Stimulated activated CD8-positive, alpha-beta memory T cell treated with anti-CD3 and anti-CD28 coated beads, Interleukin-4, amount 100 ng/mL, for 48 hours (primary cell): ENCODE data around the gene SLC38A3.
"Not testable (repeated sequence)": the region's sequence is repeated elsewhere in the genome, so short reads cannot be mapped to it uniquely, and the experiment has no call there.

ENCODE experiments used
- DNase-seq: peaks from one replicate; pipeline ENCODE4 v3.0.0-alpha.2; 2020

The SLC38A3 gene

DNA sequence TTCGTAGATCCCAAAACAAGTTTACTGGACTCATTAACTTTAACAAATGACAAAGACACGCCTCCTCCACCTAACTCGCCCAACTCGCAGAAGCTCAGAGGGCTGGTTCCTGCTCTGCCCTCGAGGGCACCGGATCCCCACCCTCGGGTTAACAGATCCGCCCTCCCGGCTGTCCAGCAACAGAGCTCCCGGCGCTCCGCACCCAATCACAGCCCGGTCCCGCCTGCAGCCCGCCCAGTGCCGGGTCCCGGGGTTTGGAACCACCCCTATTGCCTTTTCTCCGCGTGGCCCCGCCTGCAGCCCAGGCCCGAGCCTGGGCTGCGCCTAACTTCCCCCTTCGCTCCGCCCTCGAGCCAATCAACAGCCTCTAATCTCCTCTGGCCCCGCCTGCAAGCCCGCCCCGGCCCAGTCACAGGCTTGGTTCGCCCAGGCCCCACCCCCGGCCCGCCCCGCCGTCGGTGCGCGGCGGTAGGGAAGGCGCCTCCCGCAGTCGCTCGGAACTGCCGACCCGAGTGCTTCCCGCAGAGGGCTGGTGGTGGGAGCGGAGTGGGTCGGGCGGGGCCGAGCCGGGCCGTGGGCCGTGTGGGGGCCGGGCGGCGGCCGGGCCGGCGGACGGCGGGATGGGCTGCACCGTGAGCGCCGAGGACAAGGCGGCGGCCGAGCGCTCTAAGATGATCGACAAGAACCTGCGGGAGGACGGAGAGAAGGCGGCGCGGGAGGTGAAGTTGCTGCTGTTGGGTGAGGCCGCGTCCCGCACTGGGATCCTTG is 30.8 kb downstream of the SLC38A3 start, which contains the start of gene GNAI2:
TSS of gene GNAI2 (plus strand) at position 489 of the 768 bp plus-strand sequence. CDS start at position 621, 132 bp downstream.
- DNase-seq, result peak; percentile 98

GRCh38 chr3:50236484-50237132 is 31.5 kb downstream of the SLC38A3 start:
- no peak for DNase-seq

GRCh38 chr3:50237133-50237651 is 32.1 kb downstream of the SLC38A3 start:
- peak; percentile 57 for DNase-seq

DNA sequence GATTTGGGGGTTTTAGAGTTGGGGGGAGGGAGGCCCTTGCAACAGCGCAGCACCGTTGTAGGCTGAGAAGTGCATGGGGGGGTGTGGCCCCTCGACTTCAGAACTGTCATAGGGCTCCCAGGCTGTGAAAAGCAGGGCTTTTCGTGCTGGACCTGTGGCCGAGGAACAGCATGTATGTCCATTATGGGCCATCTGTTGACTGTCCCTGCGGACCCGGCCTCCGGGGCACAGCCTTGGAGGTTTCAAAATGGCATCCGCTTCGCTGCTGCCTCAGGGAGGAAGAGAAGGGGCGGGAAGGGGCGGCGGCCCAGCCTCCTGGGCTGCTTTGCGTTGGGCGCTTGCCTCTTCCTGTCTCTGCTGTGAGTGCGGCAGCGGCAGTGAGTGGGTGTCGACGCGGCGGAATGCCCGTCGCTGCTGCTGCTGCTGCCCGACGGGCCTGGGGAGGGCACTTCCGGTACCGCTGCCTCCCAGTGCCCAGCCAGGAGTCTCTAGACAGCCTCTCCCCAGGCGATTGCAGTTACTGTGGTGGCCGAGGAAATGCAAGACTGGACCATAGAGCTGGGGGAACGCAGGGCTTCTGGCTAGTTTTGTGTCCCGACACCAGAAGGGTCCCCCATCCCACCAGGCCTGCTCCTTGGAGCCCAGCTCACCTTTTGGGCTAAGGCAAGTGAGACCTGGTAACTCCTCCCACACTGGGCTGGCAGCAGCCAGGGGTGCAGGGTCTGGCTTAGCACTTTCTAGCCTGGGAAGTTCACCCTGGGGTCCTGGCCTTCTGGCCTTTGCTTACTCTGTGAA is 32.9 kb downstream of the SLC38A3 start:
- peak; percentile 90 for DNase-seq

DNA sequence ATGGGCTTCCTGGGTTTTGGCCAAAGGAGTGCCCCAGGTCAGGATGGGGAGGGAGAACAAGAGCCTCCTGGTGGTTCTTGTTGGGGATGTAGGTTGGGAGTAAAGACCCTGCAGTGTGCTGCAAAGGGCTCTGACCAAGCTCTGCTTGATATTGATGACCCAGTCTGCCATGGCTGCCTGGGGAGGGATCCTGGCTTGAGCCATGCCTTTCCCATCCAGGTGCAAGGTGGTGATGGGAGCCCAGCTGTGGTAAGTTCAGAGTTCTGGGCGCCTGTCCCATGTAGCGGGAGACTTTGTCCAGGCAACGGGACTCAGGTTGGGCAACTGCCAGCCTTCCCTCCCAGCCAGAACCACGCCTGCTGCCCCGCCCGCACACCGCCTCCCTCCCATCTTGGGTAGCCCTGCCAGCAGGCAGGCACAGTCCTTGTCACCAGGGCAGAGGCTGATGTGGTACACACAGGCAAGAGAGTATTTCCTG is 33.5 kb downstream of the SLC38A3 start:
- DNase-seq, result peak; percentile 44

DNA sequence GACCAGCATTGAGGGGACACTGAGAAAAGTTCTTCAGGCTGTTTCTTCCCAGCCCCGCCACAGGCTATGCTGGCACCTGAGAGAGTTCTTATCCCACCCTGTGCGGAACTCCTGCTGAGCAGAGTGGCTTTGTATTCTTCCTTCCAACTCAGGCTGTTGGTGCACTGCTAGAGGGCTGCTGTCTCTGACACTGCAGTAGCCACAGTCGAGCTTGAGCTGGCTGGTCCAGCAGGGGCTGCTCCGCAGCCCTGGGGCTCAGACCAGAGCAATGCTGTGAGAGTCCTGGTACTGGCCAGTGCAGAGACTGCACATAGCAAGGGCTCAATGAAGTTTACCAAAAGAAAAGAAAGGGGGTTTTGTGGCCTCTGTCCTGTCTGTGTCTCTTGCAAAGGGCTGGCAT is 34.6 kb downstream of the SLC38A3 start:
- no peak for DNase-seq

- DNase-seq, result no peak
These were observed 36.1 kb downstream of the SLC38A3 start for GRCh38 chr3:50241163-50241562.

GRCh38 chr3:50241713-50242380 is 36.8 kb downstream of the SLC38A3 start:
- DNase-seq, result no peak

GRCh38 chr3:50242381-50242770 is 37.3 kb downstream of the SLC38A3 start:
- DNase-seq, result peak; percentile 42

DNA sequence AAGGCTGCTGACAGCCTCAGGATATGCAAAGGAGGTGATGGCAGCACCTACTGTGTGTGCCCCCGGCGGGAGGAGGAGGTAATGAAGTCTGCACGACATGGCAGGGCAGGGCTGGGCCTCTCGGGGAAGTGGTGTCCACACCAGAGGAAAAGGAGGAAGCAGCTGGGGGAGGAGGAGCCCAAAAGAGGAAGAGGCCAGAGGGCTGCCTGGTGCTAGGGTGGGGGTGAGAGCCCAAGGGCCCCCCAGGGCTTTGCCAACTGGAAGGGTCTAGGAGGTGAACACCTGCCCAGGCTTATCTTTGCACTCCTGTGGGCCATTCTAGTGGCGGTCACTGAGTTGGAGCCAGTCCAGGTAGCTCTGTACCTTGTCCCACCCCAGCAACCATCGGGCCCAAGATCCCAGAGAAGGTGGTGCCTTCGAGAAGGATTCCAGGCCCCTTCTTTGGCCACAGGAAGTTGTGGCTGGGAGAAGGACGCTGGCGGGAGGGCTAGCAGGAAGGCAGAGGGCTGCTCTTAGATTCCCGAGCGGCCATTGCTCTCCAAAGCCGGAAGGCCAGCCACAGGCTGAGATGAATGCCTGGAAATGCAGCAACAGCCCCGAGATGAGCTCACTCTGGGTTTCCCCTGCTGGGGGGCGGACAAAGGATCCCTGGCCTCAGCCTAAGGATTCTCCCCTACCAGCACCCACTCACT is 37.9 kb downstream of the SLC38A3 start:
- DNase-seq, result peak; percentile 63

- no peak for DNase-seq
These were observed 38.4 kb downstream of the SLC38A3 start for GRCh38 chr3:50243543-50243895.

- DNase-seq, result not testable (repeated sequence)
These were observed 39.7 kb downstream of the SLC38A3 start for GRCh38 chr3:50244813-50245212.

DNA sequence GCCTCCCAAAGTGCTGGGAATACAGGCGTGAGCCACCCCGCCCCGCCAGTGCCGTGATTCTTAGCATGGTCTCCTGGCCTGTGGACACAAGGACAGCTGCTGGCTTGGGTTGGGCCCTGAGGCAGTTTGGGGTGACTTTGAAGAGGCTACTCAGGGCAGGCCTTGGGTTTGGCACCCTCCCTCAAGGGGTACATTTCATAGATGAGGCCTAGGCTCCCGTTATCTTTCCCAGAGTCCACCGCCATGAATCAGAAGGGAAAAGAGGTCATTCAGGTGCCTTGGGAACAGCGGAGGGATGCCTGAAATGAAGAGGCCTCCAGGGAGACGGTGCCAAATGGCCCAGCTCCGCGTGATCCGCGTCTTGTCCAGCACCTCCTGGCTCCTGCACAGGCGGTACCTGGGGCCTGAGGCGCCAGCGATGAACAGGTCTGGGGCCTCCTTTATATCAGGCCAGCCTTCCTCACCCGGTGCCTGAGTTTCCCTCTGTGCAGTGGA is 40.2 kb downstream of the SLC38A3 start:
- no peak for DNase-seq

- DNase-seq, result peak; percentile 99
These were observed 40.9 kb downstream of the SLC38A3 start for GRCh38 chr3:50245831-50246516.

GRCh38 chr3:50246517-50246954 is 41.5 kb downstream of the SLC38A3 start:
- peak; percentile 90 for DNase-seq

- no peak for DNase-seq
These were observed 43.3 kb downstream of the SLC38A3 start for GRCh38 chr3:50248387-50248786.

- DNase-seq, result no peak
These were observed 44.4 kb downstream of the SLC38A3 start for GRCh38 chr3:50249457-50249856.

- DNase-seq, result no peak
These were observed 45.4 kb downstream of the SLC38A3 start for GRCh38 chr3:50250514-50250913.

DNA sequence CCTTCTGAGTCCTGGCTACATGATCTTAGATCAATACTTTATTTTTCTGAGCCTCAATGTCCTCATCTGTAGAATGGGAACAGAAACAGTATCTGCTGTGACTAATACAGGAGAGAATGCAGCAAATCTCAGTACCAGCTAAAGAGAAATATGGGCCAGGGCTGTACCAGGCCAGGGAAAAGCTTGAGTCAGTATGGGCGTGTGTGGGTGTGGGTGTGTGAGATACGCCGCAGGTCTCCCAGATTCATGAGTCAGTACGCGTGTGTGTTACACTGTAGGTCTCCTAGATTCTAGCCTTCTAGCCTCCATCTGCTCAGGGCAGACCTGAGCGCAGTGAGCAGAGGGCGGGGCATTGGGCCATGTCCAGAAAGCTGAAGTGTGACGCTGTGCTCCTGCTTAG is 46.1 kb downstream of the SLC38A3 start:
- peak; percentile 76 for DNase-seq

GRCh38 chr3:50254577-50255250 is 49.6 kb downstream of the SLC38A3 start:
- no peak for DNase-seq

DNA sequence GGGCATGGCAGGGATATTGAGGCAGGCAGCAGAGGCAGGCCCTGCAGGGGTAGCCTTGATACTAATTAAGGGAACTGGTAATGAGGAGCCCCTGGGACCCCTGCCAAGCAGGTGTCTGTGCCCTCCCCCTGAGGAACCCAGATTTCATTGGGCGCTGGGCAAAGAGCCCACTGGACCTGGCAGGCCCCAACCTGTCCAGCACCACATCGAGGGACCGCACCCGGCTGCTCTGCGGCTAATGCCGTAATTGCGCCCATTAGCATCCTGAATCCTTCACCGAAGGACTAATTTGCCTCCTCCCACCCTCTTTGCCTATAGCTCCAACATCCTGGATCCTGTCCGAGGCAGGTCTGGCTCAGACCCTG is 50.2 kb downstream of the SLC38A3 start:
- DNase-seq, result no peak
